Measurements from ENCODE around the gene PPIA.
A peak's percentile ranks its signal among the peaks of the same experiment; 100 is the strongest.

Gene PPIA

DNA sequence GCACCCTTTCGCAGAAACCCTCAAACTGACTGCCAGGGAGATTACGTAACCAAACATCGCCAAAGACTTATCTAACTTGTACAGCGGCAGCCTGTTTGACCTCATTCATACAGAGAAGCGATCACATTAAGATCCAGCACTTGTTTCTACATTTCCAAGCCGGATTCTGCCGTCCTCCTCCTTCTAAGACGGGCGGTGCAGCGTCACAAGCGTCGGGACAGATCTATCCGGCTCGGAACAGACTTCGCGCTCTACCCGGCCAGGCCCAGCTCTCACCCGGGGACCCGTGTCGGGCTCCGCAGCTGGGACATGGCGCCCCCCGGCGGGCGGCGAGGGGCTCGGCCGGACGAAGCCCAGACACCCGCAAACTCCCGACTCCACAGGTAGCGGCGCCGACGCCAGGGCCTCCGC lies 51.0 kb downstream of the PPIA start:
- H3K9me3 ChIP-seq (ENCODE audit: control insufficient read depth in 5 of 5, low read length in 5 of 5), result no peaks in the 10 kb centered on the region
- no peaks in the 10 kb centered on the region for H3K36me3 ChIP-seq (ENCODE audit: control insufficient read depth in 5 of 5, insufficient read depth in 5 of 5, low read length in 5 of 5)
- peak overlapping the region; percentile 75 to 93 (median 77) for H3K4me3 ChIP-seq (ENCODE audit: low read depth in 1 of 5, low read length in 5 of 5)
- no peaks in the 10 kb centered on the region for H3K27me3 ChIP-seq (ENCODE audit: control insufficient read depth in 5 of 5, insufficient read depth in 4 of 5, low read length in 5 of 5)
- peak overlapping the region; percentile 94 for H3K27ac ChIP-seq (ENCODE audit: low read depth, low read length)
- peaks cover 0 to 35% (median 24%) of the 10 kb centered on the region in 5 donors for H3K4me1 ChIP-seq (ENCODE audit: control insufficient read depth in 5 of 5, insufficient read depth in 5 of 5, low read length in 5 of 5)
- H3K9ac ChIP-seq (ENCODE audit: low read length in 5 of 5), result peak overlapping the region; percentile 83 to 95 (median 85)

DNA sequence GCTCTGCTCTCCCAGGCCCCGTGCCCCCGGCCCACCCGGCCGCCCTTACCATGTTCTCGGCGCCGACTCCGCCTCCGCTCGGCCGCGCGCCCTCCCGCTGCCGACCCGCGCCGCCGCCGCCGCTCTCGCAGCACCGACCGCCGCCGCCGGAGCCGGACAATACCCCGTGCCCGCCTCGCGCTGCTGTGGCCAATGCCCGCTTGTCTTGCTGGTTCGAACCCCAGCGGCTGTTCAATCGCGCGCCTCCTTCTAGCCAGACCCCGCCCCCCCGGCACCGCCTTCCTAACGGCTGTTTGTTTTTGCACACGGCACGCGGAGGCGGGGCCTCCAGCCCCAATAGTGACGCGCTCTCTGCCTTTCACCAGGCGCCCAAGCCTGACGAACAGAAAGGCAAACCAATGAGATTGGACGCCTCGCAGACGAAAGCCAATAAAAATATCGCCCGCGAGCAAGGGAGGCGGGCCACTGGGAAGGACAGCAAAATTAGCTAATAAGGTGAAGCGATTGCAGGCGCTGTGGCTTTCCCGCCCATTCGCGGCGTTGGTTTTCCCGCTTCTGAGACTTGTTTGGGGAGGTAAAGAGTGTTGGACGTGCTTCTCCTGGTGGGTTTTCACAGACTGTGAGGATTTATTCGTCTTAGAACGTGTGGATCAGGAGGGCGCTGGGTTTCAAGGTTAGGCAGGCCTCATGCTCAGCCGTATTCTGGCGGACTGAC lies 51.6 kb downstream of the PPIA start, which contains the start of gene H2AZ2:
H2AZ2 (minus strand) TSS at position 168 of the 715 bp plus-strand sequence; CDS start at position 52, 116 bp downstream.
- Histone ChIP-seq H3K4me1 (ENCODE audit: control insufficient read depth in 5 of 5, insufficient read depth in 5 of 5, low read length in 5 of 5) (peaks cover 0 to 32% (median 22%) of the 10 kb centered on the region in 5 donors), H3K9me3 (ENCODE audit: control insufficient read depth in 5 of 5, low read length in 5 of 5) (no peaks in the 10 kb centered on the region), H3K27me3 (ENCODE audit: control insufficient read depth in 5 of 5, insufficient read depth in 4 of 5, low read length in 5 of 5) (no peaks in the 10 kb centered on the region), H3K4me3 (ENCODE audit: low read depth in 1 of 5, low read length in 5 of 5) (peak within 1 kb of the TSS; percentile 76 to 93 (median 85)), H3K36me3 (ENCODE audit: control insufficient read depth in 5 of 5, insufficient read depth in 5 of 5, low read length in 5 of 5) (no peaks in the 10 kb centered on the region), H3K27ac (ENCODE audit: low read depth, low read length) (peak within 1 kb of the TSS; percentile 94), H3K9ac (ENCODE audit: low read length in 5 of 5) (peak within 1 kb of the TSS; percentile 83 to 95 (median 85))

DNA sequence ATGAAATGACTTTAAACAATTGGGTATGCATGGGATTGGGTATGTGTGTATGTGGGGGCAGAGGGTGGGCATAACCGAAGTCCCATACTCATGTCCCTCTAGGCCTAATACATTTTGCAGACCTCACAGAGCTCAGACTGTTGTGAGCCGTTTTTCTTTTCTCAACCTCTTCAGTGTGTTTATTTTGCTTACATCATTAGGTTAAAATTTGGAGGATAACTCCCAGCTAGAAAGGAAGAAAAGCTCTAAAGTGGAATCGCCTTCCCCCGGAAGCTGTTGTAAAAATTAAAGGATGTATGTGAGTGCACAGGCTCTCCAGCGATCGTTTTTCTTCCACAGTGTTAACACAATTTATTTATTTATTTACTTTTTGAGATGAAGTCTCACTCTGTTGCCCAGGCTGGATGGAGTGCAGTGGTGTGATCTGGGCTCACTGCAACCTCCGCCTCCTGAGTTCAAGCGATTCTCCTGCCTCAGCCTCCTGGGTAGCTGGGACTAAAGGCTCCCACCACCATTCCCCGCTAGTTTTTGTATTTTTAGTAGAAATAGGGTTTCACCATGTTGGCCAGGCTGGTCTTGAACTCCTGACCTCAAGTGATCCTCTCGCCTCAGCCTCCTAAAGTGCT lies 52.9 kb downstream of the PPIA start:
- Histone ChIP-seq H3K9me3 (ENCODE audit: control insufficient read depth in 5 of 5, low read length in 5 of 5) (no peaks in the 10 kb centered on the region), H3K36me3 (ENCODE audit: control insufficient read depth in 5 of 5, insufficient read depth in 5 of 5, low read length in 5 of 5) (no peaks in the 10 kb centered on the region), H3K27ac (ENCODE audit: low read depth, low read length) (no peak overlapping the region), H3K4me1 (ENCODE audit: control insufficient read depth in 5 of 5, insufficient read depth in 5 of 5, low read length in 5 of 5) (peaks cover 0 to 29% (median 22%) of the 10 kb centered on the region in 5 donors), H3K27me3 (ENCODE audit: control insufficient read depth in 5 of 5, insufficient read depth in 4 of 5, low read length in 5 of 5) (no peaks in the 10 kb centered on the region), H3K9ac (ENCODE audit: low read length in 5 of 5) (no peak overlapping the region), H3K4me3 (ENCODE audit: low read depth in 1 of 5, low read length in 5 of 5) (no peak overlapping the region)

GRCh38 chr7:44849885-44850544 lies 53.5 kb downstream of the PPIA start:
- H3K27ac ChIP-seq (ENCODE audit: low read depth, low read length), result no peak overlapping the region
- peaks cover 0 to 28% (median 19%) of the 10 kb centered on the region in 5 donors for H3K4me1 ChIP-seq (ENCODE audit: control insufficient read depth in 5 of 5, insufficient read depth in 5 of 5, low read length in 5 of 5)
- no peak overlapping the region for H3K9ac ChIP-seq (ENCODE audit: low read length in 5 of 5)
- H3K4me3 ChIP-seq (ENCODE audit: low read depth in 1 of 5, low read length in 5 of 5), result no peak overlapping the region
- H3K36me3 ChIP-seq (ENCODE audit: control insufficient read depth in 5 of 5, insufficient read depth in 5 of 5, low read length in 5 of 5), result no peaks in the 10 kb centered on the region
- no peaks in the 10 kb centered on the region for H3K9me3 ChIP-seq (ENCODE audit: control insufficient read depth in 5 of 5, low read length in 5 of 5)
- no peaks in the 10 kb centered on the region for H3K27me3 ChIP-seq (ENCODE audit: control insufficient read depth in 5 of 5, insufficient read depth in 4 of 5, low read length in 5 of 5)

DNA sequence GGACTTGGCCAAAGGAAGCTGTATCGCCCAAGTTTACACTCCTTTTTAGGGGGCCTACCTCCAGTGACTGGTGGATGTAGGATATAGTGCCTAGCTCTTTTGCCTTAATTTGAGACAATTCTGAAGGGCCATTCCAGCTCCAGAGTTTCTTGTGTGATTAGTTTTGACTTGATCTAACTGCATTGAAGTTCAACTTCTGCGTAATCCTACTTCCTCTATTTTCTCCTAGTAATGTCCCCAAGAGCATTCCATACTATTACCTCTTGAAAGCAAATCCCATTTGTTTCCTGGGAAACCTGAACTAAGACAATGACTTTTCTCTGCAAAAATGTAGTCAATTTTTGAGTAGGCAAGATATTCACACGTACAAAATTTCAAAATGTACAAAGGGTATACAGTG lies 56.1 kb downstream of the PPIA start:
- no peaks in the 10 kb centered on the region for H3K36me3 ChIP-seq (ENCODE audit: control insufficient read depth in 5 of 5, insufficient read depth in 5 of 5, low read length in 5 of 5)
- peaks cover 2 to 16% (median 9%) of the 10 kb centered on the region in 5 donors for H3K4me1 ChIP-seq (ENCODE audit: control insufficient read depth in 5 of 5, insufficient read depth in 5 of 5, low read length in 5 of 5)
- no peak overlapping the region for H3K27ac ChIP-seq (ENCODE audit: low read depth, low read length)
- no peak overlapping the region for H3K4me3 ChIP-seq (ENCODE audit: low read depth in 1 of 5, low read length in 5 of 5)
- H3K27me3 ChIP-seq (ENCODE audit: control insufficient read depth in 5 of 5, insufficient read depth in 4 of 5, low read length in 5 of 5), result no peaks in the 10 kb centered on the region
- no peaks in the 10 kb centered on the region for H3K9me3 ChIP-seq (ENCODE audit: control insufficient read depth in 5 of 5, low read length in 5 of 5)
- no peak overlapping the region for H3K9ac ChIP-seq (ENCODE audit: low read length in 5 of 5)
